B cell (primary cell): Measurements from ENCODE around the gene OTUD5.

Experiments used
- EZH2 ChIP-seq: IDR thresholded peaks from 2 replicates; pipeline ENCODE4 v1.6.1; 2012; ENCODE audit warnings: borderline replicate concordance, low read depth, mild to moderate bottlenecking, moderate library complexity, low read length; ENCODE audit not compliant: insufficient read depth, poor library complexity, severe bottlenecking
- TF ChIP-seq, protein P1 (sequence below): fragments of 200-600 bp; IDR thresholded peaks from one replicate; pipeline ENCODE4 v1.8.0; 2022; ENCODE audit warnings: antibody characterized with exemption, mild to moderate bottlenecking

- TF ChIP-seq, protein P1, sequence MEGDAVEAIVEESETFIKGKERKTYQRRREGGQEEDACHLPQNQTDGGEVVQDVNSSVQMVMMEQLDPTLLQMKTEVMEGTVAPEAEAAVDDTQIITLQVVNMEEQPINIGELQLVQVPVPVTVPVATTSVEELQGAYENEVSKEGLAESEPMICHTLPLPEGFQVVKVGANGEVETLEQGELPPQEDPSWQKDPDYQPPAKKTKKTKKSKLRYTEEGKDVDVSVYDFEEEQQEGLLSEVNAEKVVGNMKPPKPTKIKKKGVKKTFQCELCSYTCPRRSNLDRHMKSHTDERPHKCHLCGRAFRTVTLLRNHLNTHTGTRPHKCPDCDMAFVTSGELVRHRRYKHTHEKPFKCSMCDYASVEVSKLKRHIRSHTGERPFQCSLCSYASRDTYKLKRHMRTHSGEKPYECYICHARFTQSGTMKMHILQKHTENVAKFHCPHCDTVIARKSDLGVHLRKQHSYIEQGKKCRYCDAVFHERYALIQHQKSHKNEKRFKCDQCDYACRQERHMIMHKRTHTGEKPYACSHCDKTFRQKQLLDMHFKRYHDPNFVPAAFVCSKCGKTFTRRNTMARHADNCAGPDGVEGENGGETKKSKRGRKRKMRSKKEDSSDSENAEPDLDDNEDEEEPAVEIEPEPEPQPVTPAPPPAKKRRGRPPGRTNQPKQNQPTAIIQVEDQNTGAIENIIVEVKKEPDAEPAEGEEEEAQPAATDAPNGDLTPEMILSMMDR, result no peak
- TF ChIP-seq EZH2, result no peak
Measured at GRCh38 chrX:48940404-48940955, 16.9 kb downstream of the OTUD5 start.
